Bronchial epithelial cell (primary cell): ENCODE data around the gene TMF1. TPM values are rescaled to one million over a fixed set of nuclear protein-coding genes. Genes with fewer than 3 reads are reported as not detected.

ENCODE experiments used
- DNase-seq: peaks from one replicate; pipeline ENCODE4 v3.0.0-alpha.2; 2010; ENCODE audit warnings: low read depth
- FAIRE-seq: peaks from 2 replicates; lab custom pipeline; 2011; peaks lifted over from hg19 to GRCh38; lab: Jason Lieb, UNC
- H3K27me3 ChIP-seq: 2 replicates; pipeline ENCODE4 v1.5.1; 2011; ENCODE audit warnings: low read length; ENCODE audit not compliant: control insufficient read depth, insufficient read depth
- H3K36me3 ChIP-seq: 2 replicates; pipeline ENCODE4 v1.5.1; 2011; ENCODE audit warnings: low read length; ENCODE audit not compliant: control insufficient read depth, insufficient read depth
- H3K4me3 ChIP-seq: 2 replicates; pipeline ENCODE4 v1.5.1; 2011; ENCODE audit warnings: mild to moderate bottlenecking, low read depth, low read length, control low read depth
- CTCF ChIP-seq: IDR thresholded peaks from 2 replicates; pipeline ENCODE4 v1.5.1; 2011; ENCODE audit warnings: mild to moderate bottlenecking, moderate library complexity, low read length, control low read depth, inconsistent platforms; ENCODE audit not compliant: insufficient read depth, severe bottlenecking
- total RNA-seq: library from RNA; depleted of rRNA; stranded (reverse); fragments of >200 nt; gene quantifications from 2 replicates; pipeline ENCODE4 v1.2.1, GENCODE V29; 2014

TMF1 gene
- total RNA-seq, 1 donor from 2014 or later: 21.3 TPM

DNA sequence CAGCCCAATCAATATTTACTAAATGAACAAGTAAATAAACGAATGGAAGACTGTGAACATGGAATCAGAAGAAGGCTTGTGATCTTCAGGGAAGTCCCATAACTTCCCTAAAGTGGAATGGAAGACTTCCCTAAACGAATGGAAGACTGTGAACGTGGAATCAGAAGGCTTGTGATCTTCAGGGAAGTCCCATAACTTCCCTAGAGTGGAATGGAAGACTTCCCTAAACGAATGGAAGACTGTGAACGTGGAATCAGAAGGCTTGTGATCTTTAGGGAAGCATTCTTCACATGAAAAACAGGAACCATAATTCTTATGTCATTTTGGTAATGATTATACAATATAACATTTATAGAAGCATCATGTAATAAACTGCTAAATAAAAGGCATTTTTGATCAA, 77.4 kb downstream of the TMF1 start:
- TF ChIP-seq CTCF: no peak
- no peak for DNase-seq
- Histone ChIP-seq H3K4me3 (no peak overlapping the region), H3K36me3 (peaks cover 4% of the 10 kb centered on the region), H3K27me3 (no peaks in the 10 kb centered on the region)
- FAIRE-seq: no peak

DNA sequence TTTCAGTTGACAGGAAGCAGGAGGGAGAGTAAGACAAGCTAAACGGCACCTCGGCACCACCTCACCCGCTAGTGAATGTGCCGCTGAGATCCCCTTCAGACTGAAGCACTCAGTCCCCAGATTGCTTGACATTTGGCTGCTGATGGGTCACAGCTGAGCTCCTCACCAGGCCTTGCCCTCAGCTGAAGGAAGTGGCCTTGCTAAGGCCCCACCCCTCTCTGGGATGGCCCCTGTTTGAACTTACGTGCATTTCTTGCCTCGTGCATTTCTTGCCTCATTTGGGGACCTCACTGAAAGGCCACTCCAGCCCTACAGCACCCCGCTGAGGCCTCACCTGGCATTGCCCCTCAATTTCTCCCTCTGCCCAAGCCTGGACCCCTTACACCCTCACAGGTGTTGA, 78.5 kb downstream of the TMF1 start:
- DNase-seq (no peak), FAIRE-seq (no peak)
- no peaks in the 10 kb centered on the region for H3K27me3 ChIP-seq
- no peak for TF ChIP-seq CTCF
- H3K4me3 ChIP-seq: no peak overlapping the region
- H3K36me3 ChIP-seq: peaks cover 3% of the 10 kb centered on the region

DNA sequence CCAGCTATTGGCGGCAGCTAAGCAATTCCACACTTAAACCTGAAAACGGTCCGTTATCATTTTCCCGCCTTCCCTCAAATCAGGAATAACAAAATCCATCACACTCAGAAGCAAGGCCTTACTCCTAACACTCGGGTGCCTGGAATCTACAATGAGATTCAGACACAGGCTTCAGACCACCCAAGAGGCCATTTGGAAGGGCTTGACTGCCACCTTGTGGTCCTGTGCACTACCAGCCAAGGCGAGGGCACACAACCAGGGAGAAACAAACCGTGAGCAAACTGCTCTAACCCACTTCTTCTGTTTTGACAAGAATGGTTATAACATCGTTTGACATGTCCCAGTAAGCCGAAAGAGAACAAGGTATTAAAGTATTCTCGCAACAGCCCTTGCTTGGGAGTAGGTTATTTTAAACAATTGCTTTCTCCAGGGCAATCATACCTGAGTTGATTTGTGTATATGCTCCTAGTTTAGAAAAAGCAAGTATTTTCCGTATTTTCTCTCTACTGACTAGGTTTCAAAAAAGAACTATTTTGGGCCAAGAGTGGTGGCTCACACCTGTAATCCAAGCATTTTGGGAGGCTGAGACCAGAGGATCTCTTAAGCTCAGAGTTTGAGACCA, 79.7 kb downstream of the TMF1 start:
- peak; percentile 78 for TF ChIP-seq CTCF
- FAIRE-seq (no peak), DNase-seq (peak; percentile 44)
- H3K4me3 ChIP-seq: no peak overlapping the region
- no peaks in the 10 kb centered on the region for H3K27me3 ChIP-seq
- peaks cover 1% of the 10 kb centered on the region for H3K36me3 ChIP-seq

Other genes with a start within 250 kb of the TMF1 start
- not detected in 2 replicates for gene TAFA4, start 119.8 kb downstream of the TMF1 start, total RNA-seq
- 29.8 and 33.2 TPM in 2 replicates for gene EOGT, start 38.6 kb downstream of the TMF1 start, total RNA-seq
- 46.6 and 58.2 TPM in 2 replicates for gene UBA3, start 28.0 kb upstream of the TMF1 start, total RNA-seq
- 37.6 and 39.3 TPM in 2 replicates for gene ARL6IP5, start 32.6 kb upstream of the TMF1 start, total RNA-seq
- gene LMOD3, start 70.3 kb upstream of the TMF1 start, total RNA-seq: not detected in 2 replicates